Activated naive CD4-positive, alpha-beta T cell treated with Interleukin-2 at 50 U/mL for 16 hours (primary cell): Measurements from ENCODE around the gene KIF11.
"Not testable (repeated sequence)": the region's sequence is repeated elsewhere in the genome, so short reads cannot be mapped to it uniquely, and the experiment has no call there.

Experiments
- DNase-seq: peaks from one replicate; pipeline ENCODE4 v3.0.0-alpha.2; 2020

The KIF11 gene

GRCh38 chr10:92591550-92592022 is 1.3 kb upstream of the KIF11 start:
- peak; percentile 90 for DNase-seq

- DNase-seq, result no peak
These were observed 974 bp downstream of the KIF11 start for GRCh38 chr10:92593619-92594588.

- no peak for DNase-seq
These were observed 2.6 kb downstream of the KIF11 start for GRCh38 chr10:92595505-92595904.

GRCh38 chr10:92598321-92598720 is 5.4 kb downstream of the KIF11 start:
- no peak for DNase-seq

- DNase-seq, result no peak
These were observed 11.9 kb downstream of the KIF11 start for GRCh38 chr10:92604841-92605240.

GRCh38 chr10:92615515-92615914 is 22.6 kb downstream of the KIF11 start:
- no peak for DNase-seq

- no peak for DNase-seq
These were observed 26.4 kb downstream of the KIF11 start for GRCh38 chr10:92619368-92619767.

- no peak for DNase-seq
These were observed 35.0 kb downstream of the KIF11 start for GRCh38 chr10:92627845-92628480.

- no peak for DNase-seq
These were observed 37.0 kb downstream of the KIF11 start for GRCh38 chr10:92629945-92630344.

- DNase-seq, result no peak
These were observed 45.1 kb downstream of the KIF11 start for GRCh38 chr10:92638037-92638436.

- no peak for DNase-seq
These were observed 47.2 kb downstream of the KIF11 start for GRCh38 chr10:92640107-92640506.

- no peak for DNase-seq
These were observed 48.6 kb downstream of the KIF11 start for GRCh38 chr10:92641492-92641891.

GRCh38 chr10:92644921-92645320 is 52.0 kb downstream of the KIF11 start:
- DNase-seq, result no peak

GRCh38 chr10:92650864-92651263 is 57.9 kb downstream of the KIF11 start:
- not testable (repeated sequence) for DNase-seq

- DNase-seq, result no peak
These were observed 62.5 kb downstream of the KIF11 start for GRCh38 chr10:92655426-92655825.

- DNase-seq, result no peak
These were observed 63.5 kb downstream of the KIF11 start for GRCh38 chr10:92656266-92656961.

- DNase-seq, result no peak
These were observed 64.1 kb downstream of the KIF11 start for GRCh38 chr10:92657024-92657423.

- DNase-seq, result no peak
These were observed 69.9 kb downstream of the KIF11 start for GRCh38 chr10:92662848-92663247.

GRCh38 chr10:92664322-92664721 is 71.4 kb downstream of the KIF11 start:
- no peak for DNase-seq

- DNase-seq, result no peak
These were observed 74.1 kb downstream of the KIF11 start for GRCh38 chr10:92667078-92667477.

- no peak for DNase-seq
These were observed 84.8 kb downstream of the KIF11 start for GRCh38 chr10:92677708-92678107.

- DNase-seq, result no peak
These were observed 85.3 kb downstream of the KIF11 start for GRCh38 chr10:92678206-92678605.

- no peak for DNase-seq
These were observed 88.4 kb downstream of the KIF11 start for GRCh38 chr10:92681306-92681834.
